Stimulated activated memory B cell treated with anti-CD40 and anti-IgM and Interleukin-4, amounts not matched to agents 10 μg/mL and 1 μg/mL and 100 μg/mL, for 72 hours (primary cell): ENCODE measurements around the gene CYB5A.
A peak's percentile ranks its signal among the peaks of the same experiment; 100 is the strongest.
"Not testable (repeated sequence)": the region's sequence is repeated elsewhere in the genome, so short reads cannot be mapped to it uniquely, and the experiment has no call there.

Experiments
- ATAC-seq: fragments of 150-1000 bp; cut with Tn5 transposase; 2 replicates; pipeline ENCODE4 v1.10.0; 2021
- H3K27ac Mint-ChIP-seq: one replicate; pipeline ENCODE4 v1.8.0; 2022; ENCODE audit warnings: mild to moderate bottlenecking, mixed read lengths
- H3K27me3 Mint-ChIP-seq: one replicate; pipeline ENCODE4 v1.8.0; 2022; ENCODE audit warnings: mixed read lengths
- H3K36me3 Mint-ChIP-seq: one replicate; pipeline ENCODE4 v1.8.0; 2022; ENCODE audit warnings: mixed read lengths
- H3K4me1 Mint-ChIP-seq: one replicate; pipeline ENCODE4 v1.8.0; 2022; ENCODE audit warnings: mixed read lengths
- H3K4me3 Mint-ChIP-seq: one replicate; pipeline ENCODE4 v1.8.0; 2022; ENCODE audit warnings: mild to moderate bottlenecking, moderate library complexity, mixed read lengths
- H3K9me3 Mint-ChIP-seq: one replicate; pipeline ENCODE4 v1.8.0; 2022; ENCODE audit warnings: mixed read lengths

CYB5A gene

GRCh38 chr18:74291771-74292540 lies at the start of gene CYB5A:
Gene CYB5A (minus strand): TSS chr18:74291963. CDS start chr18:74291875, 88 bp downstream.
- H3K27ac Mint-ChIP-seq: peak within 1 kb of the TSS; percentile 83
- ATAC-seq: peak; percentile 100
- no peaks in the 10 kb centered on the region for H3K27me3 Mint-ChIP-seq
- no peaks in the 10 kb centered on the region for H3K36me3 Mint-ChIP-seq
- H3K4me3 Mint-ChIP-seq: peak within 1 kb of the TSS; percentile 94
- no peaks in the 10 kb centered on the region for H3K9me3 Mint-ChIP-seq
- peaks cover 8% of the 10 kb centered on the region for H3K4me1 Mint-ChIP-seq

- H3K4me1 Mint-ChIP-seq: peaks cover 14% of the 10 kb centered on the region
- ATAC-seq: no peak
- H3K36me3 Mint-ChIP-seq: no peaks in the 10 kb centered on the region
- H3K4me3 Mint-ChIP-seq: no peak overlapping the region
- no peaks in the 10 kb centered on the region for H3K9me3 Mint-ChIP-seq
- no peak overlapping the region for H3K27ac Mint-ChIP-seq
- H3K27me3 Mint-ChIP-seq: no peaks in the 10 kb centered on the region
These were observed 46.1 kb upstream of the CYB5A start for GRCh38 chr18:74337912-74338309.

GRCh38 chr18:74337155-74337911 lies 45.6 kb upstream of the CYB5A start:
- ATAC-seq: no peak
- H3K4me1 Mint-ChIP-seq: peaks cover 14% of the 10 kb centered on the region
- no peaks in the 10 kb centered on the region for H3K9me3 Mint-ChIP-seq
- no peak overlapping the region for H3K4me3 Mint-ChIP-seq
- H3K27me3 Mint-ChIP-seq: no peaks in the 10 kb centered on the region
- no peak overlapping the region for H3K27ac Mint-ChIP-seq
- H3K36me3 Mint-ChIP-seq: no peaks in the 10 kb centered on the region

GRCh38 chr18:74336656-74337055 lies 44.9 kb upstream of the CYB5A start:
- Mint-ChIP-seq H3K27ac (no peak overlapping the region), H3K4me1 (peaks cover 14% of the 10 kb centered on the region), H3K4me3 (no peak overlapping the region), H3K9me3 (no peaks in the 10 kb centered on the region), H3K36me3 (no peaks in the 10 kb centered on the region), H3K27me3 (no peaks in the 10 kb centered on the region)
- ATAC-seq: no peak

GRCh38 chr18:74334242-74334893 lies 42.6 kb upstream of the CYB5A start:
- Mint-ChIP-seq H3K36me3 (no peaks in the 10 kb centered on the region), H3K9me3 (no peaks in the 10 kb centered on the region), H3K27me3 (no peaks in the 10 kb centered on the region), H3K27ac (peak overlapping the region; percentile 57), H3K4me3 (no peak overlapping the region), H3K4me1 (peaks cover 14% of the 10 kb centered on the region)
- ATAC-seq: peak; percentile 82

GRCh38 chr18:74333091-74333490 lies 41.3 kb upstream of the CYB5A start:
- no peak overlapping the region for H3K4me3 Mint-ChIP-seq
- no peak overlapping the region for H3K27ac Mint-ChIP-seq
- H3K27me3 Mint-ChIP-seq: no peaks in the 10 kb centered on the region
- H3K4me1 Mint-ChIP-seq: peaks cover 14% of the 10 kb centered on the region
- H3K9me3 Mint-ChIP-seq: no peaks in the 10 kb centered on the region
- no peak for ATAC-seq
- H3K36me3 Mint-ChIP-seq: no peaks in the 10 kb centered on the region

GRCh38 chr18:74331404-74331803 lies 39.6 kb upstream of the CYB5A start:
- ATAC-seq: no peak
- Mint-ChIP-seq H3K27me3 (no peaks in the 10 kb centered on the region), H3K36me3 (no peaks in the 10 kb centered on the region), H3K4me3 (no peak overlapping the region), H3K4me1 (peaks cover 14% of the 10 kb centered on the region), H3K9me3 (no peaks in the 10 kb centered on the region), H3K27ac (no peak overlapping the region)

- Mint-ChIP-seq H3K9me3 (no peaks in the 10 kb centered on the region), H3K4me3 (no peak overlapping the region), H3K27me3 (no peaks in the 10 kb centered on the region), H3K4me1 (peaks cover 10% of the 10 kb centered on the region), H3K36me3 (no peaks in the 10 kb centered on the region), H3K27ac (no peak overlapping the region)
- no peak for ATAC-seq
These were observed 38.0 kb upstream of the CYB5A start for GRCh38 chr18:74329688-74330205.

- Mint-ChIP-seq H3K36me3 (no peaks in the 10 kb centered on the region), H3K4me1 (no peaks in the 10 kb centered on the region), H3K9me3 (no peaks in the 10 kb centered on the region), H3K4me3 (no peak overlapping the region), H3K27me3 (no peaks in the 10 kb centered on the region), H3K27ac (no peak overlapping the region)
- ATAC-seq: no peak
These were observed 36.4 kb upstream of the CYB5A start for GRCh38 chr18:74328206-74328605.

- not testable (repeated sequence) for ATAC-seq, H3K4me1 Mint-ChIP-seq, H3K4me3 Mint-ChIP-seq, H3K36me3 Mint-ChIP-seq, H3K27ac Mint-ChIP-seq, H3K27me3 Mint-ChIP-seq, H3K9me3 Mint-ChIP-seq
These were observed 35.0 kb upstream of the CYB5A start for GRCh38 chr18:74326791-74327190.

- no peak overlapping the region for H3K27ac Mint-ChIP-seq
- H3K36me3 Mint-ChIP-seq: no peaks in the 10 kb centered on the region
- no peak overlapping the region for H3K4me3 Mint-ChIP-seq
- H3K27me3 Mint-ChIP-seq: no peaks in the 10 kb centered on the region
- ATAC-seq: no peak
- no peaks in the 10 kb centered on the region for H3K4me1 Mint-ChIP-seq
- no peaks in the 10 kb centered on the region for H3K9me3 Mint-ChIP-seq
These were observed 34.5 kb upstream of the CYB5A start for GRCh38 chr18:74326231-74326630.

- H3K4me1 Mint-ChIP-seq: no peaks in the 10 kb centered on the region
- H3K27me3 Mint-ChIP-seq: peaks cover 18% of the 10 kb centered on the region
- H3K9me3 Mint-ChIP-seq: peaks cover 4% of the 10 kb centered on the region
- H3K27ac Mint-ChIP-seq: no peak overlapping the region
- H3K4me3 Mint-ChIP-seq: no peak overlapping the region
- no peaks in the 10 kb centered on the region for H3K36me3 Mint-ChIP-seq
- no peak for ATAC-seq
These were observed 24.8 kb upstream of the CYB5A start for GRCh38 chr18:74316257-74317170.

GRCh38 chr18:74315464-74316256 lies 23.9 kb upstream of the CYB5A start, which contains the start of gene C18orf63:
Gene C18orf63 (plus strand): TSS chr18:74315839. CDS start chr18:74317866, 2,027 bp downstream.
- no peak within 1 kb of the TSS for H3K4me3 Mint-ChIP-seq
- no peaks in the 10 kb centered on the region for H3K36me3 Mint-ChIP-seq
- peaks cover 4% of the 10 kb centered on the region for H3K9me3 Mint-ChIP-seq
- no peak for ATAC-seq
- H3K4me1 Mint-ChIP-seq: peaks cover under 1% of the 10 kb centered on the region
- H3K27me3 Mint-ChIP-seq: peaks cover 18% of the 10 kb centered on the region
- no peak within 1 kb of the TSS for H3K27ac Mint-ChIP-seq
